Urinary bladder (tissue), 4 donors: ENCODE results near the gene PRELID2. TPM values are rescaled to one million over a fixed set of nuclear protein-coding genes. Genes with fewer than 3 reads are reported as not detected.
"Not testable (repeated sequence)": the region's sequence is repeated elsewhere in the genome, so short reads cannot be mapped to it uniquely, and the experiment has no call there.

ENCODE experiments used
- DNase-seq: peaks from one replicate; pipeline ENCODE4 v3.0.0-alpha.2; 2015; ENCODE audit errors: extremely low spot score
- H3K27ac ChIP-seq: one replicate; pipeline ENCODE4 v1.5.1; 2013; ENCODE audit warnings: low read depth, mild to moderate bottlenecking, moderate library complexity
- H3K36me3 ChIP-seq: one replicate; pipeline ENCODE4 v1.6.1; 2013; ENCODE audit warnings: mild to moderate bottlenecking, moderate library complexity; ENCODE audit not compliant: insufficient read depth
- H3K4me1 ChIP-seq: one replicate; pipeline ENCODE4 v1.6.1; 2013; ENCODE audit warnings: mild to moderate bottlenecking, moderate library complexity; ENCODE audit not compliant: insufficient read depth
- H3K4me3 ChIP-seq: one replicate; pipeline ENCODE4 v1.5.1; 2013; ENCODE audit warnings: low read depth, low read length
- WGBS: extraction: QIAGEN DNeasy Blood & Tissue Kit; methylation state at CpG from one replicate; pipeline ENCODE4 v1.1.7; 2013; 5-methylcytosine and 5-hydroxymethylcytosine counted together
- polyA plus RNA-seq: library from polyadenylated mRNA; stranded (reverse); fragments of 200-250 nt; gene quantifications from one replicate; pipeline ENCODE4 v1.2.3, GENCODE V29; 2013
- total RNA-seq: library from RNA; depleted of rRNA; stranded (reverse); fragments of >200 nt; gene quantifications from one replicate; pipeline ENCODE4 v1.2.3, GENCODE V29; 2014
- donor health status: healthy with polysubstance abuse.
- donor health status: healthy.

The PRELID2 gene
- total and polyA plus RNA-seq, 2 donors, result 4.1 to 56.8 TPM

GRCh38 chr5:145800181-145800580, 35.0 kb downstream of the PRELID2 start:
- no peak overlapping the region for H3K27ac ChIP-seq
- no peak for DNase-seq
- H3K4me3 ChIP-seq, result no peak overlapping the region
- WGBS, result 41% methylated on average over 2 of the region's 2 CpGs
- H3K36me3 ChIP-seq, result no peaks in the 10 kb centered on the region
- H3K4me1 ChIP-seq, result no peaks in the 10 kb centered on the region

GRCh38 chr5:145798503-145798902, 36.6 kb downstream of the PRELID2 start:
- not testable (repeated sequence) for H3K27ac ChIP-seq, H3K4me3 ChIP-seq, H3K36me3 ChIP-seq, H3K4me1 ChIP-seq, DNase-seq

GRCh38 chr5:145797336-145797735, 37.8 kb downstream of the PRELID2 start:
- DNase-seq, result no peak
- 95% methylated on average over 1 of the region's 1 CpG for WGBS
- no peaks in the 10 kb centered on the region for H3K36me3 ChIP-seq

DNA sequence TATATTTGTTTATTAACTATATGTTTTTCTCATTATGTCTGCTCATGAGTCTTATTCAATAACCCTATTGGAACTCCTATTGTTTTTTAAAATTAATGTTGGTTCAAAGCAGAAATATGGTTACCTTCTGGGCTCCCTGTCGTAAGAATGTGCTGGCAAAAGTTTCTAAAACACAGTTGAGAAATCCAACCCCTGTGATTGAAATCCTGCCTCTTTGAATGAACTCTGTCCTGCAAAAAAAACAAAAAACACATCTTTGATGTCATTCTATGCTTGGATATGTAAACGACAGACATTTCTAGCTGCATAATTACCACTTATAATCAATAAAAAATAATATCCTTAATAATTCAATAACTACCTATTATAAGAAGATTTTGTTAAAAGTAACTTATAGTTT, 38.8 kb downstream of the PRELID2 start:
- no peak for DNase-seq
- no peaks in the 10 kb centered on the region for H3K36me3 ChIP-seq
- no peak overlapping the region for H3K27ac ChIP-seq
- no peak overlapping the region for H3K4me3 ChIP-seq
- no peaks in the 10 kb centered on the region for H3K4me1 ChIP-seq
- WGBS, result 94% methylated on average over 2 of the region's 2 CpGs

More at GRCh38 chr5:145797336-145797735, 37.8 kb downstream of the PRELID2 start:
- Histone ChIP-seq H3K4me1 (no peaks in the 10 kb centered on the region), H3K4me3 (no peak overlapping the region), H3K27ac (no peak overlapping the region)

DNA sequence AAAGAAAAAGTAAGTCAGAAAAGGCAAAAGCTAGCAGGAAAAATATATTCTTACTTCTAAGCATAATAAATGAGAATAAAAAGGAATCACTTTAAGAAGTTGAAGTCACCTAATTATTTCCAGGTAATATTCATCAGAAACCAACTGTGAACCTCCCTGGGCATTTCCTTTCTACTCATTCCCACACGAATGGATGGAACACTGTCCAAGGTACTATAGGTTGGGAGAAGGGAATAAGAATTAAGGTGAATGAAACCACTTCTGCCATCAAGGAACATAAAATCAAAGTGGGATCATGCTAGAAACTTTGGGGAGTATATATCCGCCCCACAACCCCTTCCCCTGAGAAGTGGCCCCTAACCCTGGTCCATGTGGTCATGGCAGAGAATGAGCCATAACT, 41.6 kb downstream of the PRELID2 start:
- no peak overlapping the region for H3K27ac ChIP-seq
- H3K36me3 ChIP-seq, result no peaks in the 10 kb centered on the region
- whole genome bisulfite sequencing, result 77% methylated on average over 2 of the region's 2 CpGs
- no peak overlapping the region for H3K4me3 ChIP-seq
- DNase-seq, result no peak
- no peaks in the 10 kb centered on the region for H3K4me1 ChIP-seq

DNA sequence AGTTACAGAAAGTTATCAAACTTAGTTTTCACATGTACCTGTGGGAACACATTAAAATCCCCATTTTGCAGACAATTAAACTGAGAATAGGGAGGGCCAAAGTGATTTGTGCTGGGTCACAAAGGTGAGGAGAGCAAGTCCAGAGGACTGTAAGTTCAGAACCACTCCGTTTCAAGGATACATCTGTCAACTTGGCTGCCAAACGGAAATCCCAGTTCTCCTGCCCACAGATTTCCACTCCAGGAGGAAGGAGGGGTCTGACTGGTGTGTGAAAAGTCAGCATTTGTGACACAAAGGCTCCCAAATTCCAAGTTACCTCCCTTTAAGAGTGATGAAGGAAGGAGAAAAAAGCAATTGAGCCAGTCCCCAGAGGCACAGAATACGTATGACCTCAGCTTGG, 42.3 kb downstream of the PRELID2 start:
- Histone ChIP-seq H3K36me3 (no peaks in the 10 kb centered on the region), H3K4me1 (no peaks in the 10 kb centered on the region), H3K4me3 (no peak overlapping the region), H3K27ac (no peak overlapping the region)
- WGBS, result 69% methylated on average over 3 of the region's 3 CpGs
- DNase-seq, result no peak

DNA sequence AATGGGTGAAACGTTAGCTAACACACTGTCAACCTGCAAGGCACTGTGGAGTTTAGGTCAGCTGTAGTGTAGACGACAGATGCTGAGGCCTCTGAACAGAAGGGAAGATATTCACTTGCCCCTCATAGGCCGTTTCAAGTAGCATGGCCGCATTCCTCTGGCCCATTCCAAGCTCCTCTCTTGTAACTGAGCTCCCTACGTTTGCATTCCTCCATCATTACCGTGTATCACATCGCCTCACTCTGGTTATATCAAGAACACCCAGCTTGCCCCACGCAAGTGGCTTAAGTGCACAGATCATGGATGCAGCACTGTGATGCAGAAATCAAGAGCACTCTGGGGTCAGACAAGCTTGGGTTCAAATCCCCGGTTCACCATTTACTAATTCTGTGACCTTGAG, 43.3 kb downstream of the PRELID2 start:
- WGBS, result 91% methylated on average over 9 of the region's 9 CpGs
- Histone ChIP-seq H3K4me3 (no peak overlapping the region), H3K27ac (no peak overlapping the region), H3K4me1 (no peaks in the 10 kb centered on the region), H3K36me3 (no peaks in the 10 kb centered on the region)
- DNase-seq, result no peak

- DNase-seq, result no peak
- Histone ChIP-seq H3K4me3 (no peak overlapping the region), H3K27ac (no peak overlapping the region), H3K4me1 (no peaks in the 10 kb centered on the region), H3K36me3 (no peaks in the 10 kb centered on the region)
- 14% methylated on average over 1 of the region's 1 CpG for WGBS
Measured at GRCh38 chr5:145787996-145788395, 47.1 kb downstream of the PRELID2 start.

DNA sequence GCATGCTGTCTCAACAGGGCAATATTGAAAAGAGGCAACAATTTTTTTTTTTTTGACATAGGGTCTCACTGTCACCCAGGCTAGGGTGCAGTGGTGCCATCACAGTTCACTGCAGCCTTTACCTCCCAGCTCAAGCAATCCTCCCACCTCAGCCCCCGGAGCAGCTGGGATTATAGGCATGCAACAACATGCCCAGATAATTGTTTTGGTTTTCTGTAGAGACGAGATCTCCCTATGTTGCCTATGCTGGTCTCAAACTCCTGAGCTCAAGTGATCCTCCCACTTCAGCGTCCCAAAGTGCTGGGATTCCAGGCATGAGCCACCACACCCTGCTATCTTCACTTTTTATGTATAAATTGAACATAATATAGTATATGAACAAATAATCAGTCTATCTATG, 47.6 kb downstream of the PRELID2 start:
- Histone ChIP-seq H3K4me1 (no peaks in the 10 kb centered on the region), H3K4me3 (no peak overlapping the region), H3K36me3 (no peaks in the 10 kb centered on the region), H3K27ac (no peak overlapping the region)
- 75% methylated on average over 3 of the region's 3 CpGs for WGBS
- no peak for DNase-seq

DNA sequence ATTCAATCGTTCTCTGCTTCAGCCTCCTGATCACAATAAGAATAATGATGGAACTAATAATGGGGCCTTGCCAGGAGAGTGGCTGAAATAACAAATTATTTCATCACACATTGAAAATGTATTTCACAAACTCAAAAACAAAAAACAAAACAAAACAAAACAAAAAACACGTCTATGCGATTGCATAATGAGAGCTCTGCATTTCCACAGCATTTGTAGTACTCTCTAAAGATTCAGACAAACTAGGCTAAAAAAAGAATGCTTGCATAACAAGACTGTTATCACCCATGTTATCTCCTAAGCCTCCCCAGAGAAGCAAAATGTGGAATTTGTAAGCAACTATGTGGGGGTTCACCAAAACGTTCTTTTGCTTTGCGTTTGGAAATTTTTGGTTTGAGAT, 48.1 kb downstream of the PRELID2 start:
- H3K27ac ChIP-seq, result no peak overlapping the region
- DNase-seq, result no peak
- 65% methylated on average over 5 of the region's 5 CpGs for WGBS
- H3K4me3 ChIP-seq, result no peak overlapping the region
- H3K36me3 ChIP-seq, result no peaks in the 10 kb centered on the region
- H3K4me1 ChIP-seq, result no peaks in the 10 kb centered on the region

DNA sequence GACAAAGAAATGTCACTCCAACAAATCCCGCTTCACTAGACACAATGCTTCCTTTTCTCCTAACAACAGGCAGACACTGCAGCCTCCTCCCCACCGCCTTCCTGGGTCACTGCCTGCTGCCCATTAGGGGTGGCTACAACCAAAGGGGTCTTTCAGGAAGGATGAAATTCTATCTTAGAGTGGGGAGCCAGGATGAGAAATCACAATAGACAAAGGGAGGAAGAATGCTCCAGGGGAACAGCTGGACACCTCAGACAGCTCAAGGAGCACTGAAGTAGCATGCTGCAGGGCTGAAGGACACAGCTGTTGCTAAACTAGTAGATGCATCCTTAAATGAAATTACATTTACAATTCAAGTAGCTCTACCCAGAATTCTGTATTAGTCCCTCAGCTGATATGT, 54.2 kb downstream of the PRELID2 start:
- DNase-seq, result no peak
- H3K36me3 ChIP-seq, result no peaks in the 10 kb centered on the region

GRCh38 chr5:145778144-145778900, 56.8 kb downstream of the PRELID2 start:
- no peaks in the 10 kb centered on the region for H3K4me1 ChIP-seq
- DNase-seq, result no peak
- 96% methylated on average over 12 of the region's 12 CpGs for WGBS
- no peak overlapping the region for H3K27ac ChIP-seq
- no peak overlapping the region for H3K4me3 ChIP-seq
- H3K36me3 ChIP-seq, result no peaks in the 10 kb centered on the region

More for the DNA sequence above, 54.2 kb downstream of the PRELID2 start:
- Histone ChIP-seq H3K4me3 (no peak overlapping the region), H3K4me1 (no peaks in the 10 kb centered on the region), H3K27ac (no peak overlapping the region)
- WGBS, result 93% methylated on average over 2 of the region's 2 CpGs

- no peaks in the 10 kb centered on the region for H3K36me3 ChIP-seq
- H3K4me3 ChIP-seq, result no peak overlapping the region
- WGBS, result 92% methylated on average over 11 of the region's 11 CpGs
- DNase-seq, result no peak
- no peaks in the 10 kb centered on the region for H3K4me1 ChIP-seq
- no peak overlapping the region for H3K27ac ChIP-seq
Measured at GRCh38 chr5:145777445-145778063, 57.6 kb downstream of the PRELID2 start.

DNA sequence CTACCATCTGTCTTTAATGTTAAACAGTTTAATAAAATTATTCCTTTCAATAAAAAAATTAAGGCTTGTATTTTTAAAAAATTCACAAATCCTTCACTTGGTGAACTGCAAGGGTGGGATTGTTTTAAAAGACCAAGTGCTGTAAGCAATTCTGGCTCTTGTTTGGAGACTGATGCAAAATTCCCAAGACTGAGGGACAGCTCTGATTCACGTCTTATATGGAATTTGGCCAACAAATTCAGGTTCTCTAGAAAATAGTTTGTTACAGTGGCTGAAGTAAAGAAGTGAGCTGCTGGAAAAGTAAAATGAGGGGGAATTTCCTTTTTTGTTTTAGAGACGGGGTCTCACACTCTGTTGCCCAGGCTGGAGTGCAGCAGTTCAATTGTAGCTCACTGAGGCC, 58.3 kb downstream of the PRELID2 start:
- DNase-seq, result no peak
- no peak overlapping the region for H3K27ac ChIP-seq
- WGBS, result 59% methylated on average over 2 of the region's 2 CpGs
- H3K36me3 ChIP-seq, result no peaks in the 10 kb centered on the region
- no peaks in the 10 kb centered on the region for H3K4me1 ChIP-seq
- H3K4me3 ChIP-seq, result no peak overlapping the region
